IgD-negative memory B cell (primary cell): Measurements from ENCODE around the gene MID1. TPM values are rescaled to one million over a fixed set of nuclear protein-coding genes. Genes with fewer than 3 reads are reported as not detected.

Experiments used
- H3K27ac Mint-ChIP-seq, 3 donors: one replicate each; pipeline ENCODE4 v1.8.0; 2020 to 2022; ENCODE audit warnings: mild to moderate bottlenecking in 3 of 3, mixed read lengths in 3 of 3, moderate library complexity in 1 of 3
- H3K27me3 Mint-ChIP-seq: one replicate; pipeline ENCODE4 v1.8.0; 2021; ENCODE audit warnings: mixed read lengths
- H3K36me3 Mint-ChIP-seq: one replicate; pipeline ENCODE4 v1.8.0; 2020; ENCODE audit warnings: mild to moderate bottlenecking, mixed read lengths
- H3K4me1 Mint-ChIP-seq, 3 donors: one replicate each; pipeline ENCODE4 v1.8.0; 2020 to 2022; ENCODE audit warnings: mixed read lengths in 3 of 3, mild to moderate bottlenecking in 1 of 3
- H3K4me3 Mint-ChIP-seq, 4 donors: one replicate each; pipeline ENCODE4 v1.8.0; 2020 to 2022; ENCODE audit warnings: mild to moderate bottlenecking in 4 of 4, mixed read lengths in 4 of 4, moderate library complexity in 3 of 4
- H3K9me3 Mint-ChIP-seq, 3 donors: one replicate each; pipeline ENCODE4 v1.8.0; 2020 to 2021; ENCODE audit warnings: mixed read lengths in 3 of 3, mild to moderate bottlenecking in 1 of 3
- polyA plus RNA-seq: library from polyadenylated mRNA; unstranded; fragments of 300-500 nt; fragmentation: Illumina TruSeq; gene quantifications from one replicate; pipeline ENCODE4 v1.2.3, GENCODE V29; 2021

Gene MID1
- polyA plus RNA-seq, 1 donor from 2014 or later: 0.19 TPM

- Mint-ChIP-seq H3K27ac (no peak overlapping the region), H3K4me3 (no peak overlapping the region), H3K36me3 (no peaks in the 10 kb centered on the region), H3K4me1 (peaks cover 0 to 2% (median 0%) of the 10 kb centered on the region in 3 donors), H3K9me3 (no peaks in the 10 kb centered on the region), H3K27me3 (peaks cover 2% of the 10 kb centered on the region)
These were observed 49.1 kb downstream of the MID1 start for GRCh38 chrX:10571260-10571659.

DNA sequence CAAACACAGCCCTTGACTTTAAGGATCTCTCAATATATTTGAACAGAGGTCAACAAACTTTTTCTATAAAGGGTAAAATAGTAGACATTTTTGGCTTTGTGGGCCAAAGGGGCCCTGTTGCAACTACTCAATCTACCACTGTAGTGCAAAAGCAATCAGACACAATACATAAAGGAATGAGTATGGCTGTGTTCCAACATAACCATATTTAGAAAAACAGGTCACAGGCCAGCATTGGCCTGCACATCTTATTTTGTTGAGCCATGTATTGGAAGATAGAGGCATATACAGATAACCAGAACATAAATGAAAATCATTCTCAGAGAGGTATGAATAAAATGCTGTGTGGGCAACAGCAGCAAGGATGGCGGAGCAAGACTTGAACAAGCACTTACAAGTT, 49.8 kb downstream of the MID1 start:
- Mint-ChIP-seq H3K4me1 (peaks cover 0 to 2% (median 0%) of the 10 kb centered on the region in 3 donors), H3K27me3 (peaks cover 2% of the 10 kb centered on the region), H3K27ac (no peak overlapping the region), H3K4me3 (no peak overlapping the region), H3K36me3 (no peaks in the 10 kb centered on the region), H3K9me3 (no peaks in the 10 kb centered on the region)

GRCh38 chrX:10569946-10570345, 50.4 kb downstream of the MID1 start:
- H3K36me3 Mint-ChIP-seq: no peaks in the 10 kb centered on the region
- H3K27me3 Mint-ChIP-seq: peaks cover 2% of the 10 kb centered on the region
- no peaks in the 10 kb centered on the region for H3K9me3 Mint-ChIP-seq
- H3K27ac Mint-ChIP-seq: no peak overlapping the region
- no peak overlapping the region for H3K4me3 Mint-ChIP-seq
- peaks cover 0 to 2% (median 0%) of the 10 kb centered on the region in 3 donors for H3K4me1 Mint-ChIP-seq

DNA sequence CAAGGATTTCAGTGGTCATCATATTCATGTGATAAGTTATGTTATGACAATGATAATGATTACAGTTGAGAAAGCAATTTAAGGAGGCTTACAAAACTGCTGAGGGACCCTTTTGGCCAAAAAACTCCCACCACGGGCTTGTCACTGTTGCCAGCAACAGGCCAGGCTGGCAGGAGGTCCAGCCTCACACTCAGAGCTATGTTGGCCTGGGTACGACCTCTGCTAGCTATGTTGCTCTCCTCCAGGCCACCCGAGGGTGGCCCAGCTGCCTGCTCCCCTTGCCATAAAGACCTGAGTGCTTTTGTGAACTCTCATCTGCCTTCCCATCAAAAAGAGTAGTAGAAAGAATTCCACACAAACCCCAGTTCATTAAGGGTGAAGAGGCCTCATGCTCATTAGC, 52.0 kb downstream of the MID1 start:
- Mint-ChIP-seq H3K4me3 (no peak overlapping the region), H3K27me3 (peaks cover 2% of the 10 kb centered on the region), H3K4me1 (peaks cover 0 to 2% (median 0%) of the 10 kb centered on the region in 3 donors), H3K27ac (no peak overlapping the region), H3K36me3 (no peaks in the 10 kb centered on the region), H3K9me3 (no peaks in the 10 kb centered on the region)

GRCh38 chrX:10567136-10567535, 53.2 kb downstream of the MID1 start:
- Mint-ChIP-seq H3K4me1 (peaks cover 0 to 2% (median 0%) of the 10 kb centered on the region in 3 donors), H3K27me3 (no peaks in the 10 kb centered on the region), H3K27ac (no peak overlapping the region), H3K36me3 (no peaks in the 10 kb centered on the region), H3K4me3 (no peak overlapping the region), H3K9me3 (no peaks in the 10 kb centered on the region)

DNA sequence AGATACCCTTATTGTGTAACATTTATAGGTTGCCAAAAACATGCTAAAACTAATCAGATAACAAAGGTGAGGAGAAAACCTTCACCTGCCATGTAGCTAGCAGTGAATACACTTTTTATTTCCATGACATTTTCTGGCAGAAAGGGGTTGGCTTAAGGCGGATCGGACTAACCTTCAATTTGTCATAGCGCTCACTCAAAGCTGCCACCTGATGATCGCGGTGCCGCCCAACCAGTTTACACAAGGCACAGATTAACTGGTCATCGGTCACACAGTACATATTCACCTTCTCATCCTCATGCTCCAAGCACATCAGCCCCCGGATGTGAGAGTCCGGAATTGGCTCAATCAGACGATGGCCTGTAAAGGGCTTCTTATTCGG, 53.7 kb downstream of the MID1 start:
- peak overlapping the region in 1 of 3 donors; percentile 17 for H3K27ac Mint-ChIP-seq
- H3K4me3 Mint-ChIP-seq: no peak overlapping the region
- H3K36me3 Mint-ChIP-seq: no peaks in the 10 kb centered on the region
- H3K27me3 Mint-ChIP-seq: no peaks in the 10 kb centered on the region
- peaks cover 0 to under 1% (median 0%) of the 10 kb centered on the region in 3 donors for H3K4me1 Mint-ChIP-seq
- H3K9me3 Mint-ChIP-seq: peaks cover 0 to 2% (median 0%) of the 10 kb centered on the region in 3 donors

DNA sequence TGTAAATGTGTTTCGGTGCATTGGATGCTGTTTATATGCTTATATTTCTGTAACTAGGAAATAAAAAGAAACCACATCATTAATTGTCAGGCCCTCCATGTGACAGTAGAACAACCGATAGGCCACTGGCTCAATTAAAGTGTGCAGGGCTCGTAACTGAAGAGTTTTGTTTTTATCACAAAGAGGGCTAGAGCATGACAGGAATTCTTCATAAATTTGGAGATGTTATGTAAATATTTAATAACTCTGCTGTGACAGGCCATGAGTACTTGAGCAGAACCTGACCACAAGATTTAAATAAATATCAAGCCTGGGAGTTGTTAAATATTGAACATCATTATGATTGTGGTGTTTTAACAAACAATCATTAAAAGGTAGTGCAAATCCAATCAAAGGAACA, 55.9 kb downstream of the MID1 start:
- Mint-ChIP-seq H3K27ac (no peak overlapping the region), H3K27me3 (no peaks in the 10 kb centered on the region), H3K9me3 (peaks cover 0 to 2% (median 0%) of the 10 kb centered on the region in 3 donors), H3K36me3 (no peaks in the 10 kb centered on the region), H3K4me1 (peaks cover 0 to 3% (median 0%) of the 10 kb centered on the region in 3 donors), H3K4me3 (no peak overlapping the region)

DNA sequence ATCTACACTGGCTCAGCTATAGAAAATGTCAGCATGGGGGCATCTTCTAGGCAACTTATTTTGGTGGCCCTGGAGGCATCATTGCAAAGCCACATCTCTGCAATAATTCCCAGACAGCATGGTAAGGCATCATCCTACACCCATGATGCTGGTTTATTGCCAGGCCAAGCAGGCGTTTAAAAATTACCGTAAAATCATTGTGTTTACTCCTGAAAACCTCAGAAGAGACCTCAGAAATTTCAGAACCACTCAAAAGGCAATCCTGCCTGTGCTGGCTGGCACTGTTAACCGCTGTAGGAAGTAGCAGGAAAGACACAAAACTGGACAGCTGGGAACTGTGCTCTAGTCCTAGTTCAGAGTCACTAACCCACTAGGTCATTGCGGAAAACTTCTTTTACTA, 63.2 kb downstream of the MID1 start:
- Mint-ChIP-seq H3K36me3 (no peaks in the 10 kb centered on the region), H3K4me3 (no peak overlapping the region), H3K27me3 (no peaks in the 10 kb centered on the region), H3K27ac (no peak overlapping the region), H3K9me3 (peaks cover 0 to 2% (median 0%) of the 10 kb centered on the region in 3 donors), H3K4me1 (peaks cover 0 to 3% (median 0%) of the 10 kb centered on the region in 3 donors)

DNA sequence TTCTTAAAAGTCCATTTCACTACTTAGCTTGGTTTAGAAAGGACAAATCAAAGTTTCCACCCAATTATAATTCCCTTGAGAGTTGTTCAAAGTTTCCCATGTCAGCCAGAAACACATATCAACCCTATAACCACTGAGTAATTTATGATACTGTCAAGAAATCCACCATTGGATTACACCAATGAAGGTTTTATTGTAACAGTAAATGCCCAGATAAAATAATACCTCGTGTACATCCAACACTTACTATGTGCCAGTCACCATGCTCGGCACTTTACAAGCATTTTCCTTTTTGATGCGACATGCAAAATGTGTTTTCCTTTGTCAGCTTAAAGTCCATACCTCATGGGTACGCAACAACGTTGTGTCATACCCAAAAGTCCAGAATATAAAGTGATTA, 64.0 kb downstream of the MID1 start:
- H3K4me3 Mint-ChIP-seq: no peak overlapping the region

DNA sequence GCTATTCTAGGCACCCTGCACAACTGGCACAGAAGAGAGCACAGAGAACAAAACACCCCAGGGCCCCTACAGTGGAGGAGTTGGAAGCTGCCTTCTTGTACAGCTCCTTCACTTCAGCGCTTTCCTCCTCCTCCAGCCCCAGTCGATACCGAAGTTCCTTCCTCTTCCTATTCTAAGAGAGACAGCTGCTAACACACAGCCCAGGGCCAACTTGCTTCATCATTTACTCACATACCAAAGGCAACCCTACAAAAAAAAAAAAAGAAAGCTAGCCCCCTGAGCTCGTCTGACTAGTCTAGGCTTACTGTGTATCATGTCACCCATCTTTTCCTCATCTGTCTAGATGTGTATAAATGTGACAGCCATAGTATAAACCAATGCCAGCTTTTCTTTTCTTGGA, 64.5 kb downstream of the MID1 start:
- Mint-ChIP-seq H3K27me3 (peaks cover 3% of the 10 kb centered on the region), H3K27ac (no peak overlapping the region), H3K36me3 (no peaks in the 10 kb centered on the region), H3K9me3 (no peaks in the 10 kb centered on the region), H3K4me1 (peaks cover 0 to 3% (median 0%) of the 10 kb centered on the region in 3 donors), H3K4me3 (no peak overlapping the region)

More for the DNA sequence above, 64.0 kb downstream of the MID1 start:
- H3K4me1 Mint-ChIP-seq: peaks cover 0 to 3% (median 0%) of the 10 kb centered on the region in 3 donors
- no peaks in the 10 kb centered on the region for H3K36me3 Mint-ChIP-seq
- H3K9me3 Mint-ChIP-seq: no peaks in the 10 kb centered on the region
- H3K27me3 Mint-ChIP-seq: peaks cover 2% of the 10 kb centered on the region
- H3K27ac Mint-ChIP-seq: no peak overlapping the region

DNA sequence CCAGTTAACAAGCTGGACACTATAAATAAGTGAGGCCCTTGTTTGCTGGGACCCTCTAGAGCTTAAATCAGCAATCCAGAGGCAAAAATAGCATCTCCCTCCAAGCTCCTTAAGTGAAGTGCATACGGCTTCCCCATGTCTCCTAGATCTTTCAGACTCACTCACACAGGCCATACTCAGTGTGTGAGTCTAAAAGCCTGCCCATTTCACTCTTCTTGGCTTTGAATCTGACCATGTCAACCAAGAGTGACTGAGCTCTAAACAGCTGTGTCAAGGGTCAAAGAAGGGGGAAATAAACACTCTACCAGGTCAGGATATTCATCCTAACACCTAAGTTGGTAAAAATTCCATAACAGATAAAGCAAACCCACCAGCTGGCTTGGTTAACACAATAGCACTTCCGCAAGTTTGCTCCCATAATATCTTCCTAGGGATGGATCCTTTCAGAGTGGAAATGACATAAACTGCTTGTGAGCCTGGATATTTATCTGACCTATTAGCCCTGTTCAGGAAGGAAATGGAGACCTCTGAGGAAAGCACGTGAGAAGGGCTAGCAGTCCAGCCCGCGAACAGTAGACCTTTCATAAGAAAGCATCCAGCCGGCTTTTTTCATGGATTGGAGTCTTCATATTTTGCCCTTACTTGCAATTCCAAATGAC, 65.6 kb downstream of the MID1 start:
- Mint-ChIP-seq H3K27ac (no peak overlapping the region), H3K4me3 (no peak overlapping the region), H3K27me3 (peaks cover 3% of the 10 kb centered on the region), H3K9me3 (no peaks in the 10 kb centered on the region), H3K36me3 (no peaks in the 10 kb centered on the region), H3K4me1 (no peaks in the 10 kb centered on the region)

DNA sequence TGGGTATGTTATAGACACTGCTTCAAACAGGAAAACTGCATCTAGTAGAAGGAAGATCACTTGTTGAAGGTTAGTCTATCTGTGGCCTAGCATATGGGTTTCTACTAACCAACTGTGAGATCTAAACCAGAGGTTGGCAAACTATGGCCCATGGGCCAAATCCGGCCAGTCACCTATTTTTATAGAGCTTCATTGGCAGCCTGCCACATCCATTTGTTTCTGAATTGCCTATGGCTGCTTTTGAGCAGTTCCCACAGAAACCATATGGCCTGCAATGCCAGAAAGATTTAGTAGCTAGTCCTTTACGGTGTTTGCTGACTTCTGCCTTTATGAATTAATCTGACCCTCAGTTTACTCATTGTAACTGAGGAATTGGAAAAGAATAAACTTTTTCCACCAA, 71.1 kb downstream of the MID1 start:
- no peaks in the 10 kb centered on the region for H3K4me1 Mint-ChIP-seq
- no peak overlapping the region for H3K27ac Mint-ChIP-seq

GRCh38 chrX:10548688-10549087, 71.7 kb downstream of the MID1 start:
- no peaks in the 10 kb centered on the region for H3K9me3 Mint-ChIP-seq
- no peak overlapping the region for H3K27ac Mint-ChIP-seq
- no peak overlapping the region for H3K4me3 Mint-ChIP-seq
- H3K27me3 Mint-ChIP-seq: peaks cover 3% of the 10 kb centered on the region
- H3K4me1 Mint-ChIP-seq: no peaks in the 10 kb centered on the region
- H3K36me3 Mint-ChIP-seq: no peaks in the 10 kb centered on the region

More for the DNA sequence above, 71.1 kb downstream of the MID1 start:
- Mint-ChIP-seq H3K27me3 (peaks cover 3% of the 10 kb centered on the region), H3K4me3 (no peak overlapping the region), H3K9me3 (no peaks in the 10 kb centered on the region), H3K36me3 (no peaks in the 10 kb centered on the region)

- Mint-ChIP-seq H3K27me3 (no peaks in the 10 kb centered on the region), H3K27ac (no peak overlapping the region), H3K9me3 (peaks cover 0 to 2% (median 0%) of the 10 kb centered on the region in 3 donors)
These were observed 74.5 kb downstream of the MID1 start for GRCh38 chrX:10545882-10546281.

GRCh38 chrX:10542586-10542985, 77.8 kb downstream of the MID1 start:
- no peaks in the 10 kb centered on the region for H3K4me1 Mint-ChIP-seq
- no peak overlapping the region for H3K27ac Mint-ChIP-seq
- no peaks in the 10 kb centered on the region for H3K27me3 Mint-ChIP-seq

More at GRCh38 chrX:10545882-10546281, 74.5 kb downstream of the MID1 start:
- no peak overlapping the region for H3K4me3 Mint-ChIP-seq
- no peaks in the 10 kb centered on the region for H3K36me3 Mint-ChIP-seq
- H3K4me1 Mint-ChIP-seq: no peaks in the 10 kb centered on the region

DNA sequence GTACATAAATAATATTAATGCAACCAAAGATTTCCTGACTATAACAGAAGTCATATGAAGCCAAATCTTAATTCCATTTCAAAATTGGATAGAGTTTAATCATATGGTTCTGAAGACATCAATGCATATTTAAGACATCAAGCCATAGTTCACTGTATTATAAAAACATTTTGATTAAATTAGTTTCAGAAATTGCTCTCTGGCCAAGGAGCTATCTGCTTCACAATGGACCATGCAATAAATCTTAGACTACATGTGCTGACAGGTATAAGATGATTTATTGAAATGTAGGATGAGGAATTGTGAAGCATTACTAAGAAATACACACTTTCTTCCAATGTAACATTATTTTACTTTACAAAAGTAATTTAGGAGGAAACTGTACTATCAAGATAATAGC, 81.6 kb downstream of the MID1 start:
- Mint-ChIP-seq H3K36me3 (no peaks in the 10 kb centered on the region), H3K27ac (no peak overlapping the region), H3K9me3 (peaks cover 0 to 2% (median 0%) of the 10 kb centered on the region in 3 donors), H3K4me1 (no peaks in the 10 kb centered on the region), H3K27me3 (no peaks in the 10 kb centered on the region), H3K4me3 (no peak overlapping the region)

More at GRCh38 chrX:10542586-10542985, 77.8 kb downstream of the MID1 start:
- Mint-ChIP-seq H3K36me3 (no peaks in the 10 kb centered on the region), H3K4me3 (no peak overlapping the region), H3K9me3 (peaks cover 0 to 2% (median 0%) of the 10 kb centered on the region in 3 donors)
